H1 (cell line): ENCODE measurements around the gene CWF19L1.

ENCODE experiments used
- BCL11A ChIP-seq, 2 experiments: IDR thresholded peaks; one replicate each; pipeline ENCODE4 v1.6.1; 2011; ENCODE audit warnings: low read depth in 2 of 2, low read length in 2 of 2, mild to moderate bottlenecking in 2 of 2
- CREB1 ChIP-seq: IDR thresholded peaks from 2 replicates; pipeline ENCODE4 v1.6.1; 2012; ENCODE audit warnings: inconsistent platforms
- CTCF ChIP-seq, 3 experiments: IDR thresholded peaks; 1 replicate in 2 of 3; 2 replicates in 1 of 3; pipeline versions ENCODE4 v1.5.1 to v1.6.1; 2011; ENCODE audit warnings: low read length in 3 of 3, mild to moderate bottlenecking in 3 of 3, inconsistent platforms in 2 of 3, low read depth in 1 of 3, moderate library complexity in 1 of 3; ENCODE audit not compliant: insufficient read depth in 1 of 3; ENCODE audit errors: control extremely low read depth in 1 of 3
- GABPA ChIP-seq: IDR thresholded peaks from 2 replicates; pipeline ENCODE4 v1.6.1; 2011; ENCODE audit warnings: mild to moderate bottlenecking, low read length, moderate library complexity, borderline replicate concordance; ENCODE audit not compliant: insufficient read depth
- JUND ChIP-seq: IDR thresholded peaks from 2 replicates; pipeline ENCODE4 v1.6.1; 2011; ENCODE audit warnings: mild to moderate bottlenecking, improper control_type of control experiment, low read length
- POLR2A ChIP-seq, 2 experiments: IDR thresholded peaks; 1 replicate in 1 of 2; 2 replicates in 1 of 2; pipeline ENCODE4 v1.6.1; 2011; ENCODE audit warnings: low read depth in 2 of 2, low read length in 2 of 2, mild to moderate bottlenecking in 2 of 2; ENCODE audit errors: control extremely low read depth in 1 of 2
- TAF1 ChIP-seq: IDR thresholded peaks from 2 replicates; pipeline ENCODE4 v1.6.1; 2011; ENCODE audit warnings: mild to moderate bottlenecking, low read depth, low read length

GRCh38 chr10:100254191-100254590, 13.2 kb downstream of the CWF19L1 start:
- TF ChIP-seq CREB1 (no peak), CTCF (IDR thresholded peaks at IDR 0.05; ENCODE audit: control extremely low read depth in 1 of 3, insufficient read depth in 1 of 3, low read depth in 1 of 3, low read length in 3 of 3) (no peak), BCL11A (IDR thresholded peaks at IDR 0.05; ENCODE audit: low read depth in 2 of 2, low read length in 2 of 2) (no peak), POLR2A (IDR thresholded peaks at IDR 0.05; ENCODE audit: control extremely low read depth in 1 of 2, low read depth in 2 of 2, low read length in 2 of 2) (no peak), GABPA (no peak), TAF1 (no peak), JUND (no peak)
